ENCODE data around the gene ADGRB3.
"Not testable (repeated sequence)": the region's sequence is repeated elsewhere in the genome, so short reads cannot be mapped to it uniquely, and the experiment has no call there.

The ADGRB3 gene

DNA sequence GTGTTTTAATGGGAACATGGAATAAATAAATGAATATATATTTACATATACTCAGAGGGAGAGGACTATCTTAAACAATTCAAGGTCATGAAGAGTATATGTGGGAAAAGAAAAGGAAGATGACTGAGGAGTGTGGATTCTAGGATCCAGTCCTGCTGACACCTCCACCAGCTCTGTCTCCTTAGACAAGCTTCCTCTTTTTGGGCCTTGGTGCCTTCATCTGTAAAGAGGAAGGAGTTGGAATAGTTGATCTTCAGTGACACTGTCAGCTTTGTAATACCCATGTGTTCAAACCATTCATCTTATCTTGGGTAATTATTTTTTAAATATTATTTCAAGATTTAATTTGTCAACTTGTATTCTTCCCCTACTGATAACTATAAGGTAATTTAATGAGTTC, 338.0 kb downstream of the ADGRB3 start:
- no peak for DNase-seq

DNA sequence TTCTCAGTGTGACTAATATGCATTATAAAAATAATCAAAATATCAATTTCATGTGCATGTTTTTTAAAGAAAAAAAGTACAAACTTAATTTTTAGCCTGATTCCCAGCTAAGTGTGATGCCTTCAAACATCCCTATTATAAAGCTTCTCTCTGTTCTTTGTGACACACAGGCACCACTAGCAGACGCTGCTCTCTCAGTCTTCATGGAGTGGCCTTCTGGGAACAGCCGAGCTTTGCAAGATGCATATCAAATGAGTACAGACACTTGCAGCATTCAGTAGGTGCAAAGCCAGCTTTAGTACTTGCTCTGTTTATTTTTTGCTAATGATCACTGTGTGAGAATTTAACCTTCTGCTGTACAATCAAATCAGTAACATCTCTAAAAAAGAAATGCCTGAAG, 340.0 kb downstream of the ADGRB3 start:
- peak; percentile 71 for DNase-seq

DNA sequence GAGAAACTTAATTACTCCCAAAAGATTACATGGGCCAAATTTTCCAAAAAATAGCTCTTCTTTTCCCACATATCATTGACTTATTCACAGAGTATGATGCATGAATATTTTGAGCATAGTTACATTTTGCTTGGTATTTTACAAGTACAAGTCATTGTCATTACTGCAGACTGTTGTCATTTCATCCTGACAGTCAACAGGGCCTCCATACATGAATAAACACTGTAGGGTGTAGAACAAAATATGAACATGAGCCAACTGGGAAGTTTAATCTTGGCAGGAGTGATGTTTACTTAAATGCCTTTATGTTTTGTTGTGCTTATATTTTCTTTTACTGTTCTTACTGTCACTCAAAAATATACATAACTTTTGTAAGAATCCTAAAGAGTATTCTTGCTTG, 340.7 kb downstream of the ADGRB3 start:
- peak; percentile 14 for DNase-seq

DNA sequence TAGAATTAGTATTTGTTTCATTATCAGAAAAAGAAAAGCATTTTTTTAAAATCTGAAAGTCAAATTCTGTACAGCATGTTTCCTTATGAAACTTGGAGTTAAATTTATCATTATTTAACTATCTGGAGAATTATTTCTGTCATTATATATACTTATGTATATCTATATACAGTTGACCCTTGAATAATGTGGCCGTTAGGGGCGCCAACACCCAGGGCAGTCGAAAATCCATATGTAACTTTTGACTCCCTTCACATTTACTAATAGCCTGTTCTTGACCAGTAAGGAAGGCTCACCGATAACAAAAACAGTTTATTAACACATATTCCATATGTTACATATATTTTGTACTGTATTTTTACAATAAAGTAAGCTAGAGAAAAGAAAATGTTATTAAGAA, 341.2 kb downstream of the ADGRB3 start:
- DNase-seq: no peak

DNA sequence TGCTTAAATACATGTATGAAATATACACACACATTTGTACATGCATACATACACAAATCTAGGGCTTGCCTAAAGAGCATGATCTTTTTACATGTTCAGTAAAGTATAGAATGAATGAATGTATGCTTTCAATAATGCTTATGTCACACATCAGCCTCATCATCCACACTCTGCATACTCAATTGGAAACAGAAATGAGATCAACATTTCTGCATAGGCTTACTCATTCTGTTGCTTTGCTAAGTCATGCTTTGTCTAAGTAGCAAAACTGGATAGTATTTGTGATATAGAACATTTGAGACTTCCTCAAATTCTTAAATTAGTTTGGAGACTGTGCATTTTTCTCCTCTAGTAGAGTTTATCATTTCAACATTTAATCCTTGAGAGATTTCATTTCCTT, 343.3 kb downstream of the ADGRB3 start:
- no peak for DNase-seq

DNA sequence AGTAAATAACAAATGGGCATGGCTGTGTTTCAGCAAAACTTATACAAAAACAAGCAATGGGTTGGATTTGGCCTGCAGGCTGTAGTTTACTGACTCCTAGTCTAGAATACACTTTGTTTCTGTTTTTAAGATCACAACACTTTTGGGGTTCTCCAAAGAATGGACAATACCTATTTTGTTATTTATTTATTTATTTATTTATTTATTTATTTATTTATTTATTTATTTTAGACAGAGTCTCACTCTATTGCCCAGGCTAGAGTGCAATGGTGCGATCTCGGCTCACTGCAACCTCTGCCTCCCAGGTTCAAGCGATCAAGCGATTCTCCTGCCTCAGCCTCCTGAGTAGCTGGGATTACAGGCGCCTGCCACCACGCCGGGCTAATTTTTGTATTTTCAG, 346.6 kb downstream of the ADGRB3 start:
- DNase-seq: not testable (repeated sequence)

DNA sequence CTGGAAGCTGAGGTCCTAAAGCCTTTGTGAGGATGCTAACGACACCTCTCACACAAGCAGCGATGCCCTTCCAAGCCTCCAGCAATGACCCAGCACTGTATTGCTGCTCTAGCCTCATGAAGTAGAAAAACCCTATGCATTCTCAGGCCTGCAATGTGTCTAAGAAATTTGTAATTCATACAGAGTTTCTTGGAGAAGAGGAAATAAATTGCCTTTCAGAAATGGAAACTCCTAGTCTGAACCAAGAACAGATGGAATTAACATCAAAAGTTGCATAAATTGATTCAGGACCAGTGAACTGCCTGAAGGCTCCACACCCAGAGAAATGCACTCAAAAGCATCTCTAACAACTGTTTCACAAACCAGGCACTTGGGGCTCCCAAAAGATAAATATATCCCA, 353.6 kb downstream of the ADGRB3 start:
- DNase-seq: no peak

DNA sequence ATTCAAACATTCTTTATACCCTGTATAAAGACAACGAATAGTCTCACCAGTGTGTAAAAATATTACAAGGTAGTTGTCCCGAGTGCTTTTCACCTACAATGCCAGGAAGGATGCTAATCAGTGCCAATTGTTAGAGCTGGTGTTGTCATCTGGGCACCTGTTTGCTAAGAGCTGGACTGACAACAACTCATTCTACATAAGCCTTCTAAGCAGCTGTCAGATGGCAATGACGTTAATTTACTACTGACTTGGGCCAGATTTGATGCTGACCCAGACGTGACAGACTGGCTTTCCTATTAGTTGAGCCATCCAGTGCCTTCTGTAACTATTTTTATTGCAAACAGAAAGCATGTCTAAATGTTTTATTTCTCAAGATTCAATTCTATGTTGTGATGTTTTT, 355.2 kb downstream of the ADGRB3 start:
- no peak for DNase-seq

DNA sequence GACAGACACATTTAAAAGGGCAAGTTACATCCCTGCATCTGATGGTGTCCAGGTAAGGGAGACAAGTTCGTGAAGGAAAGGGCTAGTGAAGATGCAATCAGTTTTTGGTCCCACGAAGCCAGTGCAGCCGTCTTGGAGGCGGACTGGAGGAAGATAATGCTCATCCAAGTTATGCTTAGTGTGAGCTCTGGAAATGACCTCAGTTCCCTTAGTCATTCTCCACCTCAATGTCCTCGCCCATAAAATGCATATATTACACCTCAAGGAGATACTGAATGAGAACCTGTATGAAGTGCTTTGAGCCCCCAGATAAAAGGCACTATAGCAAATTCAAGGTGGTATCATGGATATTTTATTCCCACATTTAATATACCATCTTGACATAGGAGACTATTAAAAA, 358.8 kb downstream of the ADGRB3 start:
- DNase-seq: no peak

DNA sequence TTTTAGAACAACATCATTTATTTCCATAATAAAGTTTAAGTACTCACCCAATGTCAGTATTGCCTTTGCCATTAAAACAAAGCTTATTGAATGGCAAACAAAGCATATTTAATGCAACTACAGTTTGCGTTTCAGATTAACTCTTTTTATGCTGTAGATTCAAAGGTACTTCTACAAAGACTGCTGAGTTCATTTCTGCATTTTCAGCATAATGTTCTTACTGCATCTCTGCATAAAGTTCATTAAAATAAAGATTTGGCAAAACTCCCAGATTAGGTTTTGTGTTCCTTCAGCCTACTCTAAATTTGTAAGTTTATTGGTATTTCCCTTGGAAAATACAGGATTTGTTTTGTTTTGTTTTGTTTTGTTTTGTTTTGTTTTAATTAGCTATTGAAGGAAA, 359.4 kb downstream of the ADGRB3 start:
- no peak for DNase-seq

DNA sequence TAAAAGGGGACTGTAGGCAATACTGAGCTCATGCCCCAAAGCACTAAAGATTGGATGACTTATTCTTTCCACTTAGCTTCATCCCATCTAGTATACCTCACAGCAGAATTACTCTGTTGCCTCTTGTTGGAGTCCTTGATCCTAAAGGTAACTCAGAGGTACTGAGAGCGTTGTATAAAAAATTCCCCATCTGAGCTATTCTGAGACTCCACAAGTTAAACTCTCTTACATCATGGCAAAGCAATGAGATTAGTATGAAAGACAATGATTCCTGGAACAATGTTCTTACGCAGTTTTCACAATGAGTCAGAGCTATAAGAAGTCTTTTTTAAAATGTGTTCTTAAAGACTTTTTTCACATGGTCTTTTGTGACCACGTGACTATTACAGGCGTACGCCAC, 370.1 kb downstream of the ADGRB3 start:
- DNase-seq: no peak

DNA sequence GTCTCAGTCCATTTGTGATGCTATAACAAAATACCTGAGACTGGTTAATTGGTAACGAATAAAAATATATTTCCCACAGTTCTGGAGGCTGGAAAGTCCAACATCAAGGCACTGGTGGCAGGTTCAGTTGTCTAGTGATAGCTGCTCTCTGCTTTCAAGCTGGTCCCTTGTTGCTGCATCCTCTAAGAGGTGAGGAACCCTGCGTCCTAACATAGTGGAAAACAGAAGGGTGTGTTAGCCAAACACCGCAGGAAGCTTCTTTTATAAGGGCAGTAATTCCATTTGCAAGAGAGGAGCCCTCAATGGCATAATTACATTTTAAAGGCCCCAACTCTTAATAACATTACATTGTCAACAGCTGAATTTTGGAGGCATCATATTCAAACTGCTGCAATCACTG, 372.7 kb downstream of the ADGRB3 start:
- DNase-seq: no peak

DNA sequence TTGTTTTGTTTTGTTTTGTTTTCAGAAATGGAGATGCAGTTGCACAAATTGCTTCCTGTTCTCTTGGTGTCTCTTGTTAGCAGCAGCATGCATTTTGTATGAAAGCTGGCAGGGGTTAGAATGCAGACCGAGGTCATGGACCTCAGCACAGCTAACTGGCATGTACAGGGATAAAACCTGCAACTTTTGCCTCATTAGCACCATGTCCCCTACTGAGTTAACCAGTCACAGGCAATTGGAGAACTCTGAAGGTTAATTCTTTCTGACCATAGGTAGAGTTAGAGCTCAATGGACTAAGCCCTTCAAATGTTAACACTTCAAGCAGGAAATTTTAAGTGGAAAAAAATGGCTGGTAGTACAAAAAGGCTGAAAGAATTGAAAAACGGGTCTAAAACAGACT, 377.1 kb downstream of the ADGRB3 start:
- DNase-seq: no peak

DNA sequence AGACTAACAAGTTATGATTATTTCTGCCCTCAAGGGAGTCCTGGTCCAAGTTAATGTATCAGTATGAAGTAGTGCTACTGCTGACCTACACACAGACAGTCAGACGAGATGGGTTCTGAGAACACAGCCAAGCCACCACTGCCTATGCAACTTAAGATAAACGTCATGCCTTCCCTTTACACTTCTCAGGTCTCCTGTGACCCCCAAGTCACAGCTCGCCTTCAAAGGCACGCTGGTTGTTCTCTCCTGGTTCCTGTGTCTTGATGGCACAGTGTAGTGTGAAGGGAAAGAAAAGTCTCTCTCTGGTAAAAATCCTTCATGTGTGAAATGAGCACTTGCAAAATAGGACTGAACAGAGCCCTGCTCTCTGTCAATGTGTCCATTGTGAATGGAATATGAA, 377.8 kb downstream of the ADGRB3 start:
- DNase-seq: no peak

DNA sequence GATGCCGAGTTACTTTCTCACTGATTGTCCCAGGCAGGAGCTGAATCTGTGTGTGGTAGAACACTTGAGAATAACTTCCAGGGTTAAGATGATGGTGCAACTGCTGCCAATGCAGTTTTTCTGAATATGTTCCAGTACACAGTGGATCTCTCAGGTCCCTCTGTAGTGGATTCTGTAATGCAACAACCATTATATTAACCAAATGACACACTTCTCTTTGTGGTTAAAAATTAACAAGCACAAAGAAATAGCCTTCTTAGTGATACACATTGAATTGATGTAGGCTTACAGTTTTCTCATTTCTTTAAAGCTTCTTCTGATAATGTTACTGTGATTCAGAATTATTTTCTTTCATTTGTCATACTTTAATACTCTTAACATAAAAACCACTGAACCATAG, 383.8 kb downstream of the ADGRB3 start:
- DNase-seq: no peak

DNA sequence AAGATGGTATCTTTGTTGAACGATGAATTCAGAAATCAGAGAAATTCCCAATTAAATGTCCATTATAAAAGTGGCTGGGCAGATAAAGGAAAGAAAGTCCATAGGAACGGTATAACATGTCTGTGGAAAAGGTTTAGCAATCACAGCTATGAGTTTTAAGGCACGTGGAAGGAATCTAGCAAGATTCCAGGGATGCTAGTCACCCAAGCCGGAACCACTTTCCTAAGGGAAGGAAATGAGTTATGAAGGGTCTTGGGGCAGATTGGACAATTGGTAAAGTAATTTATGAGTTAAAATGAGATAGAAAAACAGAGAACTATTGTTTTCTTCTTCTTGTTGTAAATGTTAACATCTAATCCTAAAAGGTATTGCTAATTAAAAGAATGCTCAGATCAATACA, 384.8 kb downstream of the ADGRB3 start:
- no peak for DNase-seq

DNA sequence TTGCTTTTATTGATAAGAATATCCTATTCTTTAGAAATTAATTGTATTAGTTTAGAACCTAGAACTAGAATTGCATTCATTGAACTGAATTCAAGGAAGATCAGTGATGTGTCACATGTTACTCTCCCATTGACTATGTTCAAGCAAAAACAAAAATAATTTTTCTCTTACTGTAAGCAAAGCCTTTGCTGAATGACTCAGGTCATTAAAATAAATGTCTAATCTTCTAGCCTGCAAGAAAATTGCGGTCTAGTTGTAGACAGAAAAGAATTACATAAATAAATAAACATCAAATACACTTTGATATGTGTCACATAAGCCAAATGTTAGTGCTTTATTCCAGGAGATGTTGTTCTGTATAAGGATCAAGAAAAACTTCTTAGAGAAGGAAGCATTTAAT, 387.9 kb downstream of the ADGRB3 start:
- DNase-seq: no peak

DNA sequence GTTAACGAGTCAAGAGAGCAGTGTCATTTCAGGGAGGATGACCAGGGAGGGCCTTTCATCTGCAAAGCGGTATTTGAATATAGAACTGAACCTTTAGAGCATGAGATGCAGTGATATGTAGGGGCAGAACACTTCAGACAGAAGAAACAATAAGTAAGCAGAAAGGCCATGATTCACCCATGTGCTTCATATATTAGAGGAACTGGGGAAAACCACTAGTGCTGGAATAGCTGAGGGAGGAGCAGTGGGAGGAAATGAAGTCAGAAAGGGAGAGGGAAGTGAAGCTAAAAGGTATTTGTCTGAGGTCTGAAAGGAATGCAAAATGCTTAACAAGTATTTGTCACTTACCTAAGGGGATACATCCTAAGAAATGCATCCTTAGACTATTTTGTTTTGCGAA, 391.2 kb downstream of the ADGRB3 start:
- no peak for DNase-seq

DNA sequence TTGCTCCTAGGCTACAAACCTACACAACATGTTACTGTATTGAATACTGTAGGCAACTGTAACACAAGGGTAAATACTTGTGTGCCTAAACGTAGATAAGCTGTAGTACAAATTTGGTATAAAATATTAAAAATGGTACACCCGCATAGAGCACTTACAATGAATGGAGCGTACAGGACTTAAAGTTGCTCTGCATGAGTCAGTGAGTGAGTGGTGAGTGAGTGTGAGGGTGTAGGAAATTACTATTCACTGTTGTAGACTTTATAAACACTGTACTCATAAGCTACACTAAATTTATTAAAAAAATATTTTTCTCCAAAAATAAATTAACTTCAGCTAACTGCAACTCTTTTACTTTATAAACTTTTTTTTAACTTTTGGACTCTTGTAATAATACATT, 391.6 kb downstream of the ADGRB3 start:
- DNase-seq: no peak

DNA sequence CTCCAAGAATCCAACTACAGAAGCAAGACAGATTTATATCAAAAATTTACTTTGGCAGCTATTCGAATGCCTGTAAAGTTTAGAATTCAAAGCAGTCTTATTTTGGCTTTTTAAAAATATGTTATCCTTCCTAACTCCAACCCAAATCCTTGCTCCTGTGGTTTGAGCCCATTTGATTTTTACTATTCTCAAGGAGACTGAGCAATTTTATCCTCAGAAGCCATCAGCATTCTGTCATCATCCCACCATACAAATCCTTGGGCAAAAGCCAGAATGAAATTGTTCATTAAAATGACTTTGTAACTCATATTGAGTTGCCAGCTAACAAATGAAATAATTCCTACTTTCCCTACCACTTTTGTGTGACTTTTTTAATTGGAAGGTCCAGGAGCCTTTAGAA, 392.8 kb downstream of the ADGRB3 start:
- DNase-seq: no peak

DNA sequence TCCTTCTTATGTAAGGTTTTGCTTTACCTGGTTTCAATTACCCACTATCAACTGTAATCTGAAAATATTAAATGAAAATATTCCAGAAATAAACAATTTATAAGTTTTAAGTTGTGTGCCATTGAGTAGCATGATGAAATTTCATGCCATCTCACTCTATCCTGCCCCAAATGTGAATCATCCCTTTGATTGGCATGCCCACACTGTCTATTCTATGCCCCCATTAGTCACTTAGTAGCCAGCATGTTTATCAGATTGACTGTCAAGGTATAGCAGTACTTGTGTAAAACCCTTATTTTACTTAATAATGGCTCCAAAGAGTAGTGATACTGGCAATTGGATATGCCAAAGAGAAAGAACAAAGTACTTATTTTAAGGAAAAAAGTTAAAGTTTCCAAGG, 403.8 kb downstream of the ADGRB3 start:
- DNase-seq: no peak

DNA sequence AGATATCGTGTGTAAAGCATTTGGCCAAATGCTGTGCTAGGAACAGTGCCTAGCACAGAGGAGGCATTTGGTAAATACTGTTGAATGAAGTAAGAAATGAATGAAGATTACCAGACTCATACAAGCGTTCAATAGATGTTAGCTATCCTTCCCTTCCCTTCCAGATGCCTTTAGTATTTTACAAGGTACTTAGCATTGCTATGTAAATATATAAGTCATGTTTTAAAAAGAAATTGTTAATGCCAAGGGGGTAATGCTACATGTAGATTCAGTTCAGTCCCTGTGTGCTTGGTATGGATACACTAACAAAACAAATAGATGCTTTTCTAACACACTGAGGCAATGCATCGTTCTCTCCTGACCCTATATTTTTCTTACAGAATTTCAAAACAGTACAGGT, 407.2 kb downstream of the ADGRB3 start:
- DNase-seq: no peak

DNA sequence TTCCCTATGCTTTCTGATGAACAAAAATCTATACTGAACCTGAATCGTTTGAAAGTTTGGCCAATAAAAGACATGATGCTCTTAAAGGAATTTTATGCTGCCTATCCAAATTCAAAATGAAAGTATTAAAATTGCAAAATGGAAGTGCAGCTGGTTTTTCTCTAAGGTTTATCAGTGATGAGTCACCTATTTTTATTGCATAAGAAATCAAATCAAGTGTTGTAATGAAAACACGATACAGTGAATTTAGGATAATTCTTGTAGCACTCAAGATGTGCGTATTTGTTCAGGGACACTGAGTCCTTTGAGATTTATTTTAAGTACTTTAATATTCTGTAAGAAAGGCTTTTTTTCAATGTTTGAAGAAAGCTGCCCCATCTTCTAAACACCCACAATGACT, 409.5 kb downstream of the ADGRB3 start:
- DNase-seq: no peak

DNA sequence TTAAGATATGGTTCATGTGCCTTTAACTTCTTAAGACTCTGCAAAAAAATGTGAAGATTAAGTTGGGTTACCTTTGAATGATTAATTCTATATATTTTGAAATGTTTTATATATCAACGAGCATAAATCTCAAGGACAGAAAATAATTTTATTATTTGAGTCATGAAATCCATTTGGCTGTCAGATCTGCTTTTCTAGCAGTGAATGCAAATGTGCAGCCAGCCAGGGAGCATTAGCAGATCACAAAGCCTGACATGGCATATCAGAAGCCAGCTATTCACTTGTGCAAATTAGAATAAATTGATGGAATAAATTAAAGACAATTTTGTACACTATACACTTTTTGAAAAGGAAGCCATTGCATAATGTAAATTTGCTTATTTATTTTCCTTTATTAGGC, 424.3 kb downstream of the ADGRB3 start:
- DNase-seq: no peak

DNA sequence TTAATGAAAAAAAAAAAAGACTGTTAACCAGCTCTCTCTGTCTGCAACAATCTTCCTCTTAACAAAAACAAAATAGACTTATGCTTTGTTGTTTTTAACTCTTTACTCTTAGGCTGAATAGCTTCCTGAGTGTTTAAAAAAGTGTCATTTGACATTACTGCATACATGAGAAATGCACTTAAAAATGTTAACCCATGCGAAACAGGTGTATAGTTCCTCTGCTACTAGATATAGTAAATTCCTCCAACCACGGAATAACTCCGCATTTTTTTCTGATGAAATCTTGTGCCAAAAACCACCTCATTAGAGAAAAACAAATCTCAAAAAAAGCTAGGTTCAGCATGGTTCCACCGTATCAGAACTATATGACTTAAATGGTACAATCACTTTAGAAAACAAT, 426.0 kb downstream of the ADGRB3 start:
- DNase-seq: no peak

DNA sequence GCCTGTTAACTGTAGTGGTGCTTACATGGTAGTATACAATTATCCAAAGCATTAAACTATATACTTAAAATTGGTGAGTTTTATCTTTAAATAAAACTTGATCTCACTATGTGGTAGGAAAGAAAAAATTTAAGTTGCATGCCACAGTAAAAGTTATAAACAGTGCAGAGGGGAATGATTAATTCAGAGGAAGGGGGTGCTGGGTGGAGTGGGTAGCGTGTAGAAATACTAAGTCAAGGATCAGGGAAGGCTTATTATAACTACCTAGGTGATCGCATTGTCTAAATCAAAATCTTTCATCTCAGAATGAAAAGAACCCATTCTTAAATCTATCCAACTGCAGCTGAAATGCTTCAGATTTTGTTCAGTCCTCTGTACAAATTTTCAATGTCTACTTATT, 428.3 kb downstream of the ADGRB3 start:
- DNase-seq: no peak

DNA sequence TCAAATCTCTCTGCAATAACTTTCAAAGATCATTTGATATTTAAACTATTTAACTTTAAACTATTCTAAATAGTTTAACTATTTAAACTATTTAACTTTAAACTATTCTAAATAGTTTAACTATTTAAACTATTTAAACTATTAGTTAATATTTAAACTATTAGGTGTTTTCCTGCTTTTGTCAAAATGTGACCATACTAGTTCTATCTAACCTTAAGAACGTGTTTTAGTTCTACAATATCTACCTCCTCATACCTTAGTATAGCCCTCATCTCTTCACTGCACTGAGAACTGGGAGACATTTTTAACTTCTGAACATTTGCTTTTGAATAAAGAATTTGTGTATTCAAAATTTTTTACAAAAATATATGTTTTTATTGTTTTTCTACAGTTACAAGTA, 429.1 kb downstream of the ADGRB3 start:
- DNase-seq: no peak
